ENCODE data around the gene NOC3L.

NOC3L gene

GRCh38 chr10:94293354-94293753, 69.4 kb downstream of the NOC3L start:
- Histone ChIP-seq H3K36me3 (ENCODE audit: control insufficient read depth, insufficient read depth, low read length) (no peaks in the 10 kb centered on the region), H3K4me3 (ENCODE audit: low read depth, low read length) (no peak overlapping the region), H3K9me3 (ENCODE audit: control insufficient read depth, insufficient read depth, low read length) (no peaks in the 10 kb centered on the region), H3K4me1 (ENCODE audit: control insufficient read depth, insufficient read depth, low read length) (peaks cover 4% of the 10 kb centered on the region), H3K27me3 (ENCODE audit: control insufficient read depth, insufficient read depth, low read length) (no peaks in the 10 kb centered on the region), H3K9ac (ENCODE audit: low read depth, low read length) (no peak overlapping the region)

- no peaks in the 10 kb centered on the region for H3K27me3 ChIP-seq (ENCODE audit: control insufficient read depth, insufficient read depth, low read length)
- H3K9ac ChIP-seq (ENCODE audit: low read depth, low read length): no peak overlapping the region
- no peak overlapping the region for H3K4me3 ChIP-seq (ENCODE audit: low read depth, low read length)
- H3K36me3 ChIP-seq (ENCODE audit: control insufficient read depth, insufficient read depth, low read length): no peaks in the 10 kb centered on the region
- H3K9me3 ChIP-seq (ENCODE audit: control insufficient read depth, insufficient read depth, low read length): no peaks in the 10 kb centered on the region
- peaks cover 10% of the 10 kb centered on the region for H3K4me1 ChIP-seq (ENCODE audit: control insufficient read depth, insufficient read depth, low read length)
Measured at GRCh38 chr10:94292434-94293090, 70.2 kb downstream of the NOC3L start.

- Histone ChIP-seq H3K4me1 (ENCODE audit: control insufficient read depth, insufficient read depth, low read length) (peaks cover 12% of the 10 kb centered on the region), H3K27me3 (ENCODE audit: control insufficient read depth, insufficient read depth, low read length) (no peaks in the 10 kb centered on the region), H3K4me3 (ENCODE audit: low read depth, low read length) (no peak overlapping the region), H3K9me3 (ENCODE audit: control insufficient read depth, insufficient read depth, low read length) (no peaks in the 10 kb centered on the region), H3K9ac (ENCODE audit: low read depth, low read length) (no peak overlapping the region), H3K36me3 (ENCODE audit: control insufficient read depth, insufficient read depth, low read length) (no peaks in the 10 kb centered on the region)
Measured at GRCh38 chr10:94288361-94289101, 74.2 kb downstream of the NOC3L start.

- Histone ChIP-seq H3K9ac (ENCODE audit: low read depth, low read length) (no peak overlapping the region), H3K9me3 (ENCODE audit: control insufficient read depth, insufficient read depth, low read length) (no peaks in the 10 kb centered on the region), H3K36me3 (ENCODE audit: control insufficient read depth, insufficient read depth, low read length) (no peaks in the 10 kb centered on the region), H3K27me3 (ENCODE audit: control insufficient read depth, insufficient read depth, low read length) (no peaks in the 10 kb centered on the region), H3K4me3 (ENCODE audit: low read depth, low read length) (no peak overlapping the region), H3K4me1 (ENCODE audit: control insufficient read depth, insufficient read depth, low read length) (peaks cover 12% of the 10 kb centered on the region)
Measured at GRCh38 chr10:94287336-94287735, 75.4 kb downstream of the NOC3L start.

DNA sequence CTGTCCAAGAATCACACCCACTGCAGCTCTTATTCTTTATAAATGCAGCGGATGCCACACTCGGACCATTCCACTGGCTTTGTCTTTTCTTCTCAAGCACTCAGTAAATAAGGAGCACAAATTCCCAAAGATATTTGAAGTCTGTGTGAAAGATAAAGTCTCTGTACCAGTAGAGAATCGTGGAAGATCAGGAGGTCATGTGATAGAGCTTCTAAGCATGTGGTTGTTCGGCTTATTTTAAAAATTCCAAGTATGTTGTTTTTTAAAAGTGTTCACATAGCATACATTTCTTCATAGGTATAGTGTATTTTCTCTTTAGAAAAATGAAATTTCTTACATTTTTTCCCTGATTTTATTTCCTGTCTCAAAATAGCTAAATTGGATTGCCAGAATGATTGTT, 75.8 kb downstream of the NOC3L start:
- no peaks in the 10 kb centered on the region for H3K36me3 ChIP-seq (ENCODE audit: control insufficient read depth, insufficient read depth, low read length)

DNA sequence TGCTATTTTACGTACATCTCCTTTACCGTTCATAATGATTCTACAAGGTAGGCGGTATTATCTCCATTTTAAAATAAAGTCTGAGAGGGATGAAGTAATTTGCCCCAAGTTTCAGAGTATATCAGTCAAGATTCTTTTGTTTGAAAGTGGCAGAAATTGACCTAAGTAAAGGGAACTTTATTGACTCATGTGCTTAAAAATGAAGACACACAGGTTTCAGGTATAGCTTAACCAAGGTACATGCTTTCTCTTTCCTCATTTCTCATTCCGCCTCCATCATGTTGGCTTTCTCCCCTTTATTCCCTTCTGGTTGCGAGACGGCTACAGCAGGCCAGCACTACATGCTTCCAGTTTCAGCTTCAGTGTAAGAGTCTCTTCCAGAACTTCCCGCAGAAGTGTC, 77.5 kb downstream of the NOC3L start:
- no peaks in the 10 kb centered on the region for H3K27me3 ChIP-seq (ENCODE audit: control insufficient read depth, insufficient read depth, low read length)
- H3K9ac ChIP-seq (ENCODE audit: low read depth, low read length): no peak overlapping the region
- H3K4me1 ChIP-seq (ENCODE audit: control insufficient read depth, insufficient read depth, low read length): peaks cover 12% of the 10 kb centered on the region
- H3K4me3 ChIP-seq (ENCODE audit: low read depth, low read length): no peak overlapping the region
- H3K9me3 ChIP-seq (ENCODE audit: control insufficient read depth, insufficient read depth, low read length): no peaks in the 10 kb centered on the region
- H3K36me3 ChIP-seq (ENCODE audit: control insufficient read depth, insufficient read depth, low read length): no peaks in the 10 kb centered on the region

More for the DNA sequence above, 75.8 kb downstream of the NOC3L start:
- H3K27me3 ChIP-seq (ENCODE audit: control insufficient read depth, insufficient read depth, low read length): no peaks in the 10 kb centered on the region
- peaks cover 12% of the 10 kb centered on the region for H3K4me1 ChIP-seq (ENCODE audit: control insufficient read depth, insufficient read depth, low read length)
- H3K4me3 ChIP-seq (ENCODE audit: low read depth, low read length): no peak overlapping the region
- no peaks in the 10 kb centered on the region for H3K9me3 ChIP-seq (ENCODE audit: control insufficient read depth, insufficient read depth, low read length)
- no peak overlapping the region for H3K9ac ChIP-seq (ENCODE audit: low read depth, low read length)

Data from iPS-15b (cell line).